SJCRH30 (cell line): ENCODE results near the gene MED10. TPM values are rescaled to one million over a fixed set of nuclear protein-coding genes. Genes with fewer than 3 reads are reported as not detected.

Source experiments
- DNase-seq, 2 experiments: peaks; one replicate each; pipeline ENCODE4 v3.0.0-alpha.2; 2015 to 2020
- H3K27ac ChIP-seq: fragments of 250-450 bp; sonication (Bioruptor Pico); 2 replicates; pipeline ENCODE4 v1.5.1; 2020; ENCODE audit warnings: mild to moderate bottlenecking, moderate library complexity
- H3K27me3 ChIP-seq: fragments of 250-450 bp; sonication (Bioruptor Pico); 2 replicates; pipeline ENCODE4 v1.5.1; 2020; ENCODE audit warnings: mild to moderate bottlenecking, moderate library complexity
- H3K36me3 ChIP-seq: fragments of 250-450 bp; sonication (Bioruptor Pico); 2 replicates; pipeline ENCODE4 v1.5.1; 2020; ENCODE audit warnings: mild to moderate bottlenecking, moderate library complexity
- H3K4me1 ChIP-seq: fragments of 250-450 bp; sonication (Bioruptor Pico); 2 replicates; pipeline ENCODE4 v1.5.1; 2020; ENCODE audit warnings: mild to moderate bottlenecking, moderate library complexity
- H3K4me3 ChIP-seq: fragments of 250-450 bp; sonication (Bioruptor Pico); 2 replicates; pipeline ENCODE4 v1.5.1; 2020; ENCODE audit warnings: mild to moderate bottlenecking, moderate library complexity
- H3K9me3 ChIP-seq: fragments of 250-450 bp; sonication (Bioruptor Pico); replicated peaks from 2 replicates; pipeline ENCODE4 v1.5.1; 2020; ENCODE audit warnings: mild to moderate bottlenecking, moderate library complexity
- total RNA-seq: library from RNA; depleted of rRNA; stranded (reverse); fragments of >200 nt; shearing (Covaris generic); gene quantifications from 2 replicates; pipeline ENCODE4 v1.2.3, GENCODE V29; 2014

MED10 gene
- total RNA-seq, 1 experiment from 2014 or later = 14.8 TPM

GRCh38 chr5:6354848-6355247, 23.5 kb downstream of the MED10 start:
- Histone ChIP-seq H3K27me3 (no peaks in the 10 kb centered on the region), H3K36me3 (no peaks in the 10 kb centered on the region), H3K4me3 (no peak overlapping the region), H3K27ac (no peak overlapping the region), H3K9me3 (no peaks in the 10 kb centered on the region), H3K4me1 (no peaks in the 10 kb centered on the region)
- DNase-seq = no peak

GRCh38 chr5:6353602-6354302, 24.6 kb downstream of the MED10 start:
- Histone ChIP-seq H3K4me1 (no peaks in the 10 kb centered on the region), H3K9me3 (no peaks in the 10 kb centered on the region), H3K36me3 (no peaks in the 10 kb centered on the region), H3K27ac (no peak overlapping the region), H3K27me3 (no peaks in the 10 kb centered on the region), H3K4me3 (no peak overlapping the region)
- DNase-seq = no peak

GRCh38 chr5:6350277-6351090, 27.9 kb downstream of the MED10 start:
- H3K27me3 ChIP-seq = no peaks in the 10 kb centered on the region
- no peak overlapping the region for H3K4me3 ChIP-seq
- H3K27ac ChIP-seq = no peak overlapping the region
- H3K9me3 ChIP-seq = no peaks in the 10 kb centered on the region
- no peaks in the 10 kb centered on the region for H3K36me3 ChIP-seq
- no peak for DNase-seq
- H3K4me1 ChIP-seq = no peaks in the 10 kb centered on the region

GRCh38 chr5:6349387-6349786, 29.0 kb downstream of the MED10 start:
- no peaks in the 10 kb centered on the region for H3K36me3 ChIP-seq
- no peaks in the 10 kb centered on the region for H3K4me1 ChIP-seq
- no peak overlapping the region for H3K27ac ChIP-seq
- H3K9me3 ChIP-seq = no peaks in the 10 kb centered on the region
- no peak overlapping the region for H3K4me3 ChIP-seq
- no peak for DNase-seq
- H3K27me3 ChIP-seq = no peaks in the 10 kb centered on the region

- Histone ChIP-seq H3K27ac (no peak overlapping the region), H3K27me3 (no peaks in the 10 kb centered on the region), H3K9me3 (no peaks in the 10 kb centered on the region), H3K36me3 (no peaks in the 10 kb centered on the region), H3K4me3 (no peak overlapping the region), H3K4me1 (no peaks in the 10 kb centered on the region)
- no peak for DNase-seq
These were observed 29.8 kb downstream of the MED10 start for GRCh38 chr5:6348476-6349000.

GRCh38 chr5:6347673-6348072, 30.7 kb downstream of the MED10 start:
- no peak for DNase-seq
- Histone ChIP-seq H3K4me3 (no peak overlapping the region), H3K9me3 (no peaks in the 10 kb centered on the region)

GRCh38 chr5:6347165-6347564, 31.2 kb downstream of the MED10 start:
- Histone ChIP-seq H3K36me3 (no peaks in the 10 kb centered on the region), H3K27ac (no peak overlapping the region), H3K9me3 (no peaks in the 10 kb centered on the region), H3K4me3 (no peak overlapping the region), H3K4me1 (no peaks in the 10 kb centered on the region), H3K27me3 (no peaks in the 10 kb centered on the region)
- no peak for DNase-seq

More at GRCh38 chr5:6347673-6348072, 30.7 kb downstream of the MED10 start:
- no peaks in the 10 kb centered on the region for H3K36me3 ChIP-seq
- H3K27ac ChIP-seq = no peak overlapping the region
- no peaks in the 10 kb centered on the region for H3K27me3 ChIP-seq
- no peaks in the 10 kb centered on the region for H3K4me1 ChIP-seq

- Histone ChIP-seq H3K27ac (no peak overlapping the region), H3K4me1 (no peaks in the 10 kb centered on the region), H3K9me3 (no peaks in the 10 kb centered on the region), H3K4me3 (no peak overlapping the region), H3K27me3 (no peaks in the 10 kb centered on the region), H3K36me3 (no peaks in the 10 kb centered on the region)
- no peak for DNase-seq
These were observed 33.8 kb downstream of the MED10 start for GRCh38 chr5:6344593-6344989.

- H3K9me3 ChIP-seq = no peaks in the 10 kb centered on the region
- no peaks in the 10 kb centered on the region for H3K4me1 ChIP-seq
- no peak overlapping the region for H3K27ac ChIP-seq
- DNase-seq = no peak
- no peaks in the 10 kb centered on the region for H3K36me3 ChIP-seq
- no peak overlapping the region for H3K4me3 ChIP-seq
- H3K27me3 ChIP-seq = no peaks in the 10 kb centered on the region
These were observed 34.3 kb downstream of the MED10 start for GRCh38 chr5:6343951-6344592.

GRCh38 chr5:6342689-6343315, 35.5 kb downstream of the MED10 start:
- no peak overlapping the region for H3K4me3 ChIP-seq
- H3K36me3 ChIP-seq = no peaks in the 10 kb centered on the region
- no peaks in the 10 kb centered on the region for H3K9me3 ChIP-seq
- no peaks in the 10 kb centered on the region for H3K27me3 ChIP-seq
- H3K4me1 ChIP-seq = no peaks in the 10 kb centered on the region
- no peak overlapping the region for H3K27ac ChIP-seq
- no peak for DNase-seq

GRCh38 chr5:6340100-6340499, 38.2 kb downstream of the MED10 start:
- Histone ChIP-seq H3K36me3 (no peaks in the 10 kb centered on the region), H3K9me3 (no peaks in the 10 kb centered on the region), H3K4me1 (no peaks in the 10 kb centered on the region), H3K4me3 (no peak overlapping the region), H3K27ac (no peak overlapping the region), H3K27me3 (no peaks in the 10 kb centered on the region)
- no peak for DNase-seq

- no peak overlapping the region for H3K4me3 ChIP-seq
- no peaks in the 10 kb centered on the region for H3K9me3 ChIP-seq
- H3K27me3 ChIP-seq = no peaks in the 10 kb centered on the region
- H3K4me1 ChIP-seq = no peaks in the 10 kb centered on the region
- no peaks in the 10 kb centered on the region for H3K36me3 ChIP-seq
- H3K27ac ChIP-seq = no peak overlapping the region
- no peak for DNase-seq
These were observed 39.5 kb downstream of the MED10 start for GRCh38 chr5:6338871-6339270.

GRCh38 chr5:6338135-6338534, 40.2 kb downstream of the MED10 start:
- Histone ChIP-seq H3K27me3 (no peaks in the 10 kb centered on the region), H3K36me3 (no peaks in the 10 kb centered on the region), H3K4me1 (no peaks in the 10 kb centered on the region), H3K4me3 (no peak overlapping the region), H3K9me3 (no peaks in the 10 kb centered on the region), H3K27ac (no peak overlapping the region)
- no peak for DNase-seq

- no peak for DNase-seq
These were observed 45.0 kb downstream of the MED10 start for GRCh38 chr5:6333182-6333905.

More at GRCh38 chr5:6333182-6333905, 45.0 kb downstream of the MED10 start:
- Histone ChIP-seq H3K9me3 (no peaks in the 10 kb centered on the region), H3K4me3 (no peak overlapping the region), H3K36me3 (no peaks in the 10 kb centered on the region), H3K27ac (no peak overlapping the region), H3K4me1 (no peaks in the 10 kb centered on the region), H3K27me3 (no peaks in the 10 kb centered on the region)
